ENCODE measurements around the gene FREY1. TPM values are rescaled to one million over a fixed set of nuclear protein-coding genes. Genes with fewer than 3 reads are reported as not detected.

The FREY1 gene
- total RNA-seq, 6 experiments from 2014 or later, result 0.38 to 0.74 (median 0.68) TPM

DNA sequence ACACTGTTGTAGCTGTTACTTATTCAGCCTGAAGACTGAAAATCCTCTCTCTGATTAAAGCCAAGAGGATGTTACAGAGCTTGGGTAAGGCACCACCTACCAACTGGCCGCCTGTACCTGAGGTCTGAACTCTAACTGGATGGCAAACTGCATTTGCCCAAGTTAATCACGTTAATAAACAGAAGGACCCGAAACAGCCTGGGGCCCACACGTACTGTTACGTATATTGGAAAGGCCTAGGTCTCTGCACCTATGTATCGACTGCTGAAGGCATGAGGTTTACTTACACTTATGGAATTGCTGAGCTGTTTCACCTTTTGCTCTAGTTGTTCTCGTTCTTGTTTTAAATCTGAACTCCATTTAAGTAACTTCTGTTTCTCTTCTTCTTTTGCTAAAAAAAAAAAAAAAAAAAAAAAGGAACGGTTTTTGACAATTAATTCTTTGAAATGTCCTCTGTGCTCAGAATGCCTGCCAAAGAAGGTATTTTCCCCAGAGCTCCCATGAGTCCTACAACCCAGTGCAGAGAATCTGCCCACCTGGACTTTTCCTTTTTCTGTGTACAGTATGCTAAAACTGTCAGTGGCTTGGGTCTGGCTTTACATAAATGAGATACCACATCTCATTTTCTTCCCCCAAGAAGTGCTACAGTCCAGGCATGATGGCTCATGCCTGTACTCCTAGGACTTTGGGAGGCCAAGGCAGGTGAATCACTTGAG lies 28.4 kb upstream of the FREY1 start:
- Mint-ChIP-seq H3K9me3 (no peaks in the 10 kb centered on the region), H3K36me3 (ENCODE audit: low read depth) (peaks cover 11% of the 10 kb centered on the region), H3K27me3 (ENCODE audit: insufficient read depth) (no peaks in the 10 kb centered on the region; the same call in 1 of the 2 replicates), H3K4me3 (no peak overlapping the region), H3K27ac (no peak overlapping the region), H3K4me1 (ENCODE audit: low read depth) (peaks cover 6% of the 10 kb centered on the region; the same call in 1 of the 2 replicates)
- TF ChIP-seq, protein P1, sequence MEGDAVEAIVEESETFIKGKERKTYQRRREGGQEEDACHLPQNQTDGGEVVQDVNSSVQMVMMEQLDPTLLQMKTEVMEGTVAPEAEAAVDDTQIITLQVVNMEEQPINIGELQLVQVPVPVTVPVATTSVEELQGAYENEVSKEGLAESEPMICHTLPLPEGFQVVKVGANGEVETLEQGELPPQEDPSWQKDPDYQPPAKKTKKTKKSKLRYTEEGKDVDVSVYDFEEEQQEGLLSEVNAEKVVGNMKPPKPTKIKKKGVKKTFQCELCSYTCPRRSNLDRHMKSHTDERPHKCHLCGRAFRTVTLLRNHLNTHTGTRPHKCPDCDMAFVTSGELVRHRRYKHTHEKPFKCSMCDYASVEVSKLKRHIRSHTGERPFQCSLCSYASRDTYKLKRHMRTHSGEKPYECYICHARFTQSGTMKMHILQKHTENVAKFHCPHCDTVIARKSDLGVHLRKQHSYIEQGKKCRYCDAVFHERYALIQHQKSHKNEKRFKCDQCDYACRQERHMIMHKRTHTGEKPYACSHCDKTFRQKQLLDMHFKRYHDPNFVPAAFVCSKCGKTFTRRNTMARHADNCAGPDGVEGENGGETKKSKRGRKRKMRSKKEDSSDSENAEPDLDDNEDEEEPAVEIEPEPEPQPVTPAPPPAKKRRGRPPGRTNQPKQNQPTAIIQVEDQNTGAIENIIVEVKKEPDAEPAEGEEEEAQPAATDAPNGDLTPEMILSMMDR (IDR thresholded peaks at IDR 0.05), result no peak
- DNase-seq, result no peak

DNA sequence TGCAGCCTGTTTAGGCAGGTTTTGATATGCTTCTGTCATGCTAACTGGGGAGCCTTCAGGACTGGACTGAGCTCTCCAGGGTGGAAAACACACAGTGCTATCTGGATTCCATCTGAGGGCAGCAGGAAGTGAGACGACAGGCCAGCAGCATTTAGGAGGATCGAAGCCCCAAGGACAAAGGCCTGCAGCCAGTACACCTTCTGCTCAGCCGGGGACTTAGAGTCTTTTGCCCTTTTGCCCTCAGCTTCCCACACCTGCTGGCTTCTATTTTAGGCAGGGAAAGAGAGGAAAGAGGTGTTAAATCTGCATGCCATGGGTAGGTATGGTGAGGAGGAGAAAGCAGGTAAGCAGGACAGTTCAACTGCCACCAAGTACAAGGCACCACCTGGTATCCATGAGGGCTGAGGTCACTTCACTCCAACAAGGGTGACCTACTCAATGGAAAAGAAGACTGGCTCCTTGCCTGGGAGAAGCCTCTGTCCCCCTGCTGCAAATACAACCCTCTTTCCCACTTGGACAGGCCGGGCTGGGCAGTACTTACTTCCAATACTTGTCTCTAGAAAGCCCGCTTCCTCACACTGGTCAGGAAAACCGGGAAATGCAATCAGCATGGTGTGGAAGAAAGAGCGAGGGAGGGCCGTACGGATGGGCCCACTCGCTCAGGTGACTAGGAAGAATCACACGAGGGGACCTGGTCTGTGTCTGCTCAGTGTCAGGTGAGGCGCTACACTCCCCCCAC lies 27.7 kb upstream of the FREY1 start:
- Mint-ChIP-seq H3K27ac (no peak overlapping the region), H3K27me3 (ENCODE audit: insufficient read depth) (no peaks in the 10 kb centered on the region; the same call in 1 of the 2 replicates), H3K4me3 (no peak overlapping the region), H3K36me3 (ENCODE audit: low read depth) (peaks cover 10% of the 10 kb centered on the region), H3K4me1 (ENCODE audit: low read depth) (peaks cover 12% of the 10 kb centered on the region), H3K9me3 (no peaks in the 10 kb centered on the region)
- TF ChIP-seq, protein P1 (IDR thresholded peaks at IDR 0.05), result no peak
- no peak for DNase-seq

GRCh38 chr11:45933846-45934579 lies 26.9 kb upstream of the FREY1 start:
- TF ChIP-seq, protein P1 (IDR thresholded peaks at IDR 0.05), result no peak
- DNase-seq, result no peak
- Mint-ChIP-seq H3K9me3 (no peaks in the 10 kb centered on the region), H3K27me3 (ENCODE audit: insufficient read depth) (no peaks in the 10 kb centered on the region; the same call in 1 of the 2 replicates), H3K27ac (no peak overlapping the region), H3K4me3 (no peak overlapping the region), H3K4me1 (ENCODE audit: low read depth) (peaks cover 15% of the 10 kb centered on the region), H3K36me3 (ENCODE audit: low read depth) (peaks cover 10% of the 10 kb centered on the region)

GRCh38 chr11:45933131-45933831 lies 26.2 kb upstream of the FREY1 start:
- Mint-ChIP-seq H3K27me3 (ENCODE audit: insufficient read depth) (no peaks in the 10 kb centered on the region; the same call in 1 of the 2 replicates), H3K4me3 (no peak overlapping the region), H3K4me1 (ENCODE audit: low read depth) (peaks cover 15% of the 10 kb centered on the region), H3K9me3 (no peaks in the 10 kb centered on the region), H3K27ac (no peak overlapping the region), H3K36me3 (ENCODE audit: low read depth) (peaks cover 10% of the 10 kb centered on the region)
- peak; percentile 35 for DNase-seq
- TF ChIP-seq, protein P1 (IDR thresholded peaks at IDR 0.05), result no peak

GRCh38 chr11:45932217-45932616 lies 25.1 kb upstream of the FREY1 start:
- H3K27me3 Mint-ChIP-seq (ENCODE audit: insufficient read depth), result peaks cover 3% of the 10 kb centered on the region; the same call in 1 of the 2 replicates
- TF ChIP-seq, protein P1 (IDR thresholded peaks at IDR 0.05), result no peak
- H3K9me3 Mint-ChIP-seq, result no peaks in the 10 kb centered on the region
- no peak overlapping the region for H3K4me3 Mint-ChIP-seq
- peaks cover 15% of the 10 kb centered on the region for H3K4me1 Mint-ChIP-seq (ENCODE audit: low read depth)
- no peak overlapping the region for H3K27ac Mint-ChIP-seq
- H3K36me3 Mint-ChIP-seq (ENCODE audit: low read depth), result peaks cover 10% of the 10 kb centered on the region
- no peak for DNase-seq

All from HFFc6 (cell line).